GOT3 (cell line): ENCODE data around the gene DCP2.

Source experiments
- DNase-seq: peaks from one replicate; lab custom pipeline; 2025; ENCODE audit warnings: mixed read lengths; lab: John Stamatoyannopoulos, UW

Gene DCP2

GRCh38 chr5:113067635-113068344 lies 91.2 kb downstream of the DCP2 start:
- no peak for DNase-seq

GRCh38 chr5:113068559-113068958 lies 92.0 kb downstream of the DCP2 start:
- DNase-seq, result no peak
